Activated T-helper 1 cell treated with Interleukin-2 at 50 U/mL for 16 hours (primary cell): Measurements from ENCODE around the gene FUOM.

ENCODE experiments used
- DNase-seq: peaks from one replicate; pipeline ENCODE4 v3.0.0-alpha.2; 2020; ENCODE audit warnings: low read depth

The FUOM gene

GRCh38 chr10:133357285-133358161 is at the start of gene FUOM:
Gene FUOM (minus strand): TSS chr10:133358019. CDS start chr10:133358007, 12 bp downstream.
- peak; percentile 55 for DNase-seq

GRCh38 chr10:133405844-133406527 is 48.2 kb upstream of the FUOM start:
- DNase-seq: no peak

GRCh38 chr10:133405272-133405671 is 47.5 kb upstream of the FUOM start:
- no peak for DNase-seq

- DNase-seq: no peak
Observed at GRCh38 chr10:133403784-133404183, 46.0 kb upstream of the FUOM start.

- no peak for DNase-seq
Observed at GRCh38 chr10:133403359-133403758, 45.5 kb upstream of the FUOM start.

GRCh38 chr10:133401981-133402725 is 44.3 kb upstream of the FUOM start:
- no peak for DNase-seq

GRCh38 chr10:133401500-133401899 is 43.7 kb upstream of the FUOM start:
- DNase-seq: no peak

- DNase-seq: no peak
Observed at GRCh38 chr10:133400624-133401424, 43.0 kb upstream of the FUOM start.

GRCh38 chr10:133399123-133399601 is 41.3 kb upstream of the FUOM start:
- no peak for DNase-seq

- no peak for DNase-seq
Observed at GRCh38 chr10:133397938-133398337, 40.1 kb upstream of the FUOM start.

GRCh38 chr10:133396035-133396624 is 38.3 kb upstream of the FUOM start:
- DNase-seq: no peak

GRCh38 chr10:133394801-133395221 is 37.0 kb upstream of the FUOM start:
- no peak for DNase-seq

- DNase-seq: peak; percentile 92
Observed at GRCh38 chr10:133394064-133394663, 36.3 kb upstream of the FUOM start, which contains the start of gene MTG1. Gene MTG1 (plus strand): TSS chr10:133394157. CDS start chr10:133394221, 64 bp downstream.

- DNase-seq: no peak
Observed at GRCh38 chr10:133393401-133394063, 35.7 kb upstream of the FUOM start.

GRCh38 chr10:133391761-133392518 is 34.1 kb upstream of the FUOM start:
- DNase-seq: no peak

GRCh38 chr10:133391249-133391635 is 33.4 kb upstream of the FUOM start:
- no peak for DNase-seq

GRCh38 chr10:133390597-133391248 is 32.9 kb upstream of the FUOM start:
- no peak for DNase-seq

- DNase-seq: no peak
Observed at GRCh38 chr10:133388973-133389818, 31.4 kb upstream of the FUOM start.
